ENCODE measurements around the gene OAS1.

- TF ChIP-seq CTCF (IDR thresholded peaks at IDR 0.05) (no peak), POLR2A (IDR thresholded peaks at IDR 0.05) (no peak)
These were observed 27.5 kb upstream of the OAS1 start for GRCh38 chr12:112879191-112879705.
